NCI-H226 (cell line): ENCODE data around the gene BRSK1.
"Not testable (repeated sequence)": the region's sequence is repeated elsewhere in the genome, so short reads cannot be mapped to it uniquely, and the experiment has no call there.

Experiments
- DNase-seq: peaks from one replicate; pipeline ENCODE4 v3.0.0-alpha.2; 2015

The BRSK1 gene

DNA sequence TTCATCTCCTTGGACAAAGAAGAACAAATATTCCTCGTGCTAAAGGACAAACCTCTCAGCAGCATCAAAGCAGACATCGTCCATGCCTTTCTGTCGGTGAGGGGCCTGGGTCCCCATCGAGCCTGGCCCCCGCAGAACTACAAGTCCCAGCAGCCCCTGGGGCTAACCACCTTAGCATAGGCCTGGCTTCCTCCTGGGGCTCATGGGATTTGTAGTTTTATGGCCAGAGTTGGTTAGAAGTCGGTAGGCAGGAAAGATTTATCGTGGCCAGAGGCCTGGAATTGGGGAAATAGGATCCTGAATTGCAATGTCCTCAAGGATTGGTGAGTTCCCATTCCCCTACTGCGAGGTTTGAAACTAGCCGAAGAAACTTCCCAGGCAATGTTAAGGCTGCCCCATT, 21.7 kb downstream of the BRSK1 start:
- peak; percentile 40 for DNase-seq

DNA sequence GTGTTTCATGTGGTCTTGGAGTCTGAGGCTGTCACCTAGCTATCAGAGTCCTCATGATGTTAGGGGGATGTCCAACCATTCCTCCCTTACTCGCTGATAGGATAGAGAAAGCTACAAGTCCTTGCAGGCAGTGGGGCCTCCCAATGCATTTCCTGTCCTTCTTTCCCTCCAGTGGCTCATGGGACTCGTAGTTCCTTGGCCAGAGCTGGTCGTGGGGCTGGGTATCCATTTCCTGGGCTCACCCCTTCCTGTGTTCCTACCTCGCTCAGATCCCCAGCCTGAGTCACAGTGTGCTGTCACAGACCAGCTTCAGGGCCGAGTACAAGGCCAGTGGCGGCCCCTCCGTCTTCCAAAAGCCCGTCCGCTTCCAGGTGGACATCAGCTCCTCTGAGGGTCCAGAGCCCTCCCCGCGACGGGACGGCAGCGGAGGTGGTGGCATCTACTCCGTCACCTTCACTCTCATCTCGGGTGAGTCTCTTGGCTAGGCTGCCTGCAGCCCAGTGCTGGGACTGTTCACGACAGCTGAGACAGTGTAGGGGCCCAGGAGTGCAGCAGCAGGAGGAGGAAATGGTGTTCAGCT, 22.3 kb downstream of the BRSK1 start:
- DNase-seq = no peak

DNA sequence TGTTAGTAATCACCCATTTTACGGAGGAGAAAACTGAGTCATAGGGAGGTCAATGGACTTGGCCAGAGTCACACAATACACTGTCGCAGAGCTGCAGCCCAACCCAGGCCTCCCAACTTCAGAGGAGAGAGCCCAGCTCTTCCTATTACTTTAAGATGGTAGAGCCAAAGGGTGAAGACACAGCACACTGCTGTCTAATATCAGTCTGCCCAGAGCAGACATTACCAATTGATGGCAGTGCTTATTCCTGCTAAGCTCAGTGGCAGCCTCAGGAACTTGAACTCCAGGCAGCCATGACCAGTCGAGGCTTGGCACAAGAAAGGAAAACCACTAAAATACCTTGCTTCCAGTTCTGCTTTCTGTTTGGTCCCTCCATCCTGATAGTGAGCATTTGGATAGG, 22.9 kb downstream of the BRSK1 start:
- DNase-seq = no peak

DNA sequence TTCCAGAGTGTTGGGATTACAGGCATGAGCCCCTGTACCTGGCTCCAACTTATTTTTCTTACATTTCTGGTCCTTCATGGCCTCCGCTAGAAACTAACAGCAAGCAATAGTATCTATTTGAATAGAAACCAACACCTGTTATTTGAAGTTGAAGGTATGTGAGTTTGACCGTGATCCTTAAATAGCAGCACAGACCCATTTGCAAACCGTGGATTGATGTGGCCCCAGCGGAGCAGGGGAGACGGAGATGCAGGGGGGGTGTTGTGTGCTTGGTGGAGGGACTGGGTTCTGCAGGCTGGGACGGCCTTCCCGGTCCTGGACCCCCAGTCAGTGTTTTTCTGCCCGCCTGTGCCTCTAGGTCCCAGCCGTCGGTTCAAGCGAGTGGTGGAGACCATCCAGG, 24.5 kb downstream of the BRSK1 start:
- DNase-seq = no peak

DNA sequence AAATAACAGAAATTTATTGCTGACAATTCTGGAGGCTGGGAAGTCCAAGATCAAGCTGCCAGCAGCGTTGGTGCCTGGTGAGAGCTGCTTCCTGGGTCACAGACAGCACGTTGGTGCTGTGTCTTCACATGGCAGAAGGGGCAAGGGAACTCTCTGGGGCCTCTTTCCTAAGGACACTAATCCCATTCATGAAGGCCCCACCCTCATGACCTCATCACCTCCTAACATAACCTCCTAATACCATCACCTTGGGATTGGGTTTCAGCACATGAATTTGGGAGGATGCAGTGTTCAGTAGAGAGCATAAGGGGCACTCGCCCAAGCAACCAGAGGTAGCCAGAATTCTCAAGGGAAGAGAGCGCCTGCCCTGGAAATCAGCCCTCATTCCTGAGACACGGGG, 25.7 kb downstream of the BRSK1 start:
- no peak for DNase-seq

DNA sequence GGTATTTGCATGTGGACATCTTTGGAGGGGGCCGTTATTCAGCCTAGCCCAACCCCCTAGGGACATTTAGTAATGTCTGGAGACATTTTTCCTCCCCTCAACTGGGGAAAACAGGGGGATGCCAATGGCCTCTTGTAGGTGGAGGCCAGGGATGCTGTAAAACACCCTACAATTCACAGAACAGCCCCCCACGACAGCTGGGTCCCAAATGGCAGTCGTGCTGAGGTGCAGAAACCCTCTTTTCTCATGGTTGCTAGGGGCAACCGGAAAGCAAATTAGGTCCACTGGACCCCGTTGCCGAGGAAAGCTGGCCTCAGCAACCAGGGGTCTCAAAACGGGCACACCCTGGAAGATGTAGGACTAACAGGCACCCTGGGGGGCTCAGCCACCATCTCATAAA, 26.7 kb downstream of the BRSK1 start:
- DNase-seq = no peak

DNA sequence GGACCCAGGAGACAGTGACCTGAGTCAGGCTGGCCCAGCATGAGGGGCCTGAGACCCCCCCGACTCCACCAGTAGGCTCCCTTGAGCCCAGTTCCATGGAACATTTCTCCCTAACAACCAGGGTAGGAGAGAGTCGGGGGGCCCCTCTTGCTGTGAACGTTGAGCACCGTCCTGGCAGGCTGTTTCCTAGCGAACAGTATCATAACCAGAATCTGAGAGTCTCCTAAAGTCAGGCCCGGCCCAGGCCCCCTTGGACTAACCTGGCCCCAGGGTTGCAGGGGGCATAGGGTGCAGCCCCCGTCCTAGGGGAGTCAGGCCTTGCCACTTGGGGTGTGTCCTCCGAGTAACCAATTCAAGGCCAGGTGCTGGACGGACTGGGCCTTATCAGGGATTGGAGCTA, 27.6 kb downstream of the BRSK1 start:
- no peak for DNase-seq

DNA sequence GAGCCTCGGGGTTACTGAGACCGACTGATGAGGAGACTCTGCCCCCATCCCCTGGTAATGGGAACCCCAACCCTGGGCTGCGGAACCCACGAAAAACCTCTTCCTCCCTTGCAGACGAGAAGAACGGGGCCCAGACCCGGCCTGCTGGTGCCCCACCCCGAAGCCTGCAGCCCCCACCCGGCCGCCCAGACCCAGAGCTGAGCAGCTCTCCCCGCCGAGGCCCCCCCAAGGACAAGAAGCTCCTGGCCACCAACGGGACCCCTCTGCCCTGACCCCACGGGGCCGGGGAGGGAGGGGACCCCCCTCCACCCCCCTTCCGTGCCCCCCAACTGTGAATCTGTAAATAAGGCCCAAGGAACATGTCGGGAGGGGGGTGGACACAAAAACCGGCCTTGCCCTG, 28.0 kb downstream of the BRSK1 start:
- no peak for DNase-seq

DNA sequence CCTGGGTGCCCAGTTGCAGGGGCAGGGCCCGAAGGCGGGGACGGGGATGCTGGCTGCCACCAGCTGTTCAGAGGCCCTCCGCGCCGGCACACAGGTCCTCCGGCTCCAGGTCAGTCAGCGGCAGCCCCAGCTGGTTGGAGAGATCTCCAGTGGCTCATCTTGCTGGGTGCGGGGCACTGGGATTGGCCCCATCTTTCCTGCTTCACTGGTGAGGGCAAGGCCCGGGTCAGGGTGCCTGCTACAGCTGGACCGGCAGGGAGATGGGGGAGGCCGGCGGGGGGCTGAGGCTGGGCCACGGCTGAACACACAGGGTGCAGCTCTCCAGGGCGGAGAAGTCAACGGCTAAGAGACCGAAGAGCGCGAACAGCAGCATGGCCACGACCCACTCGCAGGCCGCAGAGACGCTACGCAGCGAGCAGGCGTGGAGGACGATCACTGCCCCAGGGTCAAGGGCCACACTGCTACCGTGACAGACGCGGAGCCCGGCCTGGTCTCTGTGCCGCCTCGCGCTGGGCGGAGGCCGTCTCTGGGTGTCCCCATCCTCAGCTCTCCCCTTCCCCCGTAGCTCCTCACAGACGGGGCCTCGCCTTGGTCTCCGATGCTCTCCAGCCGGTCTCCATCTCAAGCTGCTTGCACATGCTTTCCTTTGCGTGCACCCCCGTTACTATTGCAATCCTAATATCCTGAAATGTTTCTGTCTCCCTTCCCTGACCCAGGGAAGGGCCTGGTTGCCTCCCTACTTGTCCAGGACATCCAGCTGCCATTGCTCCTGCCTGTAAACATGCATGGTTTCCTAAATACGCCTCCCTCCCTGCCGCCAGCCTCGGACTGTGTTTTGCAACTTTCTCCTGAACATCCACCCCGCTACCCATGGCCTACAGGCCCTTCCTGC, 29.1 kb downstream of the BRSK1 start:
- no peak for DNase-seq

DNA sequence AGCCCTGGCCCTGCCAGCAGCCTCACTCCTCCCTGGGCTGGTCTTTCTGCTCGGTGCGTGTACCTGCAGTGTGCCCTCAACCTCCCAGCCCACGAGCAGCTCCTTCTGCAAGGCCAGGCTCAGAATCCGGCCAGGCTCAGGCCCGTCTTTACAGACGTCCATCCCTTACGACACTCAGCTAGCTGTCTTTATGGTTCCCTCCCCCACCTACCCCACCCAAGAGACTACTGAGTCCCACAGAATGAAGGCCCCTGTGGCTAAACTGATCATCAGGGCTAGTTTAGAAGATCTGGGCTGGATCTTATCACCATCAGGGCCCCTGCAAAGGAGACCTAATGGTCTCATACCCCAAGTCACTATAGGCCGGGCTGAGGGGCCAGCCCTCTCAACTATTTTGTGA, 30.6 kb downstream of the BRSK1 start:
- no peak for DNase-seq

DNA sequence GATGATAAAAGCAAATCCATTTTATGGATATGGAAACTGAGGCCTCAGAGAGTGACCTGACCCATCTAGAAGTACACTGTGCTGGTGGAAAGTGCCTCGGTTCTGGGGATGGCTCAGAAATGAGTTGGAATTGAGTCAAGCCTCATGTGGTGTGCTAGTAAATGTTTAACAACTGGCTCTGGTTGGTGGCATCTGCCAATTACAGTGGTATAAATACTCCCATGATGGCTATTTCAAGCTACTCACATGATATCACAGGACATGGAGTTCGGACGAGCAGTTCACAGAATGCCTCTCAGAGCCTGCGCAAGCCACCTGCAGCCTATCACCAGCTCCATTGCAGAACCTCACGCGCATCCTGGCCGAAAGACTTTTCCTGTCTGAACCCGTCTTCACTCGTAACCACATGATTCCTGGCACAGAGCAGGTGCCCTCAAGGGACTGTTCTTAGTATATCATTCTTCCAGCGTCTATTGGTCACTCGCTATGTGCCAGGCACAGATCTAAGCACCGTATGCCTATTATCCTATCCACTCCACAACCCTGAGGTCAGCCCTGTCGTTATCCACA, 32.2 kb downstream of the BRSK1 start:
- no peak for DNase-seq

DNA sequence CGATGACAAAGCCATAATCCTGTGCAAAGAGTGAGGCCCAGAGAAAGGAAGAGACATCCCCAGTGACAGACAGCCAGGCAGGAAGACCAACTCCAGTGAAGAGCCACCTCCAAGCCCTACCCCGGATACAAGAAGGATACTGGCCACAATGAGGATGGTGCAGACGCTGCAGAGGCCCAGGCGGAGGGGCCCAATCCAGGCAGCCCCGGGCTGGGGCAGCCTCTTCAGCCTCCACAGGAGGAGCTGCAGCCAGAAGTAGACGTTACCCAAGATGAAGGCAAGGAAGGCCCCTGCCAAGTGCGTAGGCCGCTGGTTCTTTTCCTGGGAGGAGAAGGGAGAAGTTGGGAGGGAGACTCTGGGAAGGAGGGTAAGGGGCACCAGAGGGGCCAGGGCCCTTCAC, 32.8 kb downstream of the BRSK1 start:
- no peak for DNase-seq

DNA sequence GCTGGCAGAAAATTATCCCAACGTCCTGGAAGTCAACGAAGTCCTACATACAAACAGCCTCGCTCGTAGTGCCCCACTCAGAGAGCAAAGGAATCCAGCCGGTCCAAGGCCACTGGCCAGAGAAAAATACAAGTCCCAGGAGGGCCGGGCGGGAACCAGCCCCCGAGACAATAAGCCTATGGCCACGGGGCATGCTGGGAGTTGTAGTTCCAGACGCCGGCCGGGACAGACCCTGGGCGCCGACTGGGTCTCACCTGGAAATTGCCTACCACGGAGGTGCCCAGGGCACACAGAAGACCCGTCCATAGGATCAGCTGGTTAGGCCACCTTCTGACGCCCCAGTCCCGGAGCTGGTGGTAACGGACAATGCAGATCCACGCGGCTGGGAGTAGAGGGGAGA, 36.0 kb downstream of the BRSK1 start:
- DNase-seq = no peak

DNA sequence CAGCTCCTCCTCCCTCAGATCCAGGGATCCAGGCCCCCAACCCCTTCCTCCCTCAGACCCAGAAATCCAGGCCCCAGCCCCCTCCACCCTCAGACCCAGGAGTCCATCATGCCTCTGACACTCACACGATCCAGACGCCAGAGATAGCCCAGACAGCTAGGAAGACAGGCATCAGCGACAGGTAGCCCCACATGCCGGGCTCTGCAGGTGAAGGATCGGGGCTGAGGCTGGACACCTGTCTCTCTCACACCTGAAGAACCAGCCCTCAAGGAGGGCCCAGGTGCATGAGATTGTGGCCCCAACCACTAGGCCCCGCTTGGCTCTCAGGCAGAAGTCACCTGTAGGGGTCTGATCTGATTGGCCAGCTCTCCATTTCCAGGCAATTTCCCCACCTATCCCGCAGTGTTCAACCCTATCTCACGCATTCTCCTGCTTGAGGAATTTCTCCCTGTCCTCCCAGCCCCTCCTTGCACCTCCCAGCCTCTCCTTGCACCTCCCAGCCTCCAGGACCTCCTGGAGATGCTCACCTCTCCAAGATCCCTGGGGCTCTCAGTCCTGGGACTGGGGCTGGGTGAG, 37.1 kb downstream of the BRSK1 start:
- DNase-seq = no peak

DNA sequence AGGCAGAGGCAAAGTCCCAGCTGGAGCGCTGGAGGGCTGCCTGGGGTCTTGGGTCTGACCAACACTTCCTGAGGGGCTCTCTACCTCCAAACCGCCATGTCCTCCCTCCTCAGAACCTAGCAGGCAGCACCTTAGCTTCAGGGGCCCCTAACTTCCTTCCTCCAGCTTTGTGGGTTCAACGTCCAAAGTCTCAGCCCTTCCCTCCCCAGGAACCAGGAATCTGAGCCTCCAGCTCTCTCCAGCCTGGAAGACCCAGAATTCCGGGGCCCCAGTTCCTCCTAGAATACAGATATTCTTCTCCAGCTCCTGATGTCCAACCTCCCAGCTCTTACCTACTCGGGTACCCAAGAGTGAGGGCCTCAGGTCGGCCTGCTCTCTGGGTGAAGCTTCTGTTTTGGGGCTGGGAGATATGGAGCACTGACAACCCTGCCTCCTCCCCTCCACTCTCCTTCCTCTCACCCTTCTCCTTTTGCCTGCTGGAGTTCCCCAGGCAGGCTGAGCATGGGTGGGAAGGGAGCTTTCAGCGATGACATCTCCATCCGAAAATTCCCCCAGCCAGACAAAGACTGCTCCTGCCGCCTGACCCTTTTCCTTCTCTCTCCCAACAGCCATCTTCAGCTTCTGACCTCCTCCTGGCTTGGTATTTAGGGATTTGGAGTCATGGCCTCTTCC, 37.8 kb downstream of the BRSK1 start:
- DNase-seq = no peak

DNA sequence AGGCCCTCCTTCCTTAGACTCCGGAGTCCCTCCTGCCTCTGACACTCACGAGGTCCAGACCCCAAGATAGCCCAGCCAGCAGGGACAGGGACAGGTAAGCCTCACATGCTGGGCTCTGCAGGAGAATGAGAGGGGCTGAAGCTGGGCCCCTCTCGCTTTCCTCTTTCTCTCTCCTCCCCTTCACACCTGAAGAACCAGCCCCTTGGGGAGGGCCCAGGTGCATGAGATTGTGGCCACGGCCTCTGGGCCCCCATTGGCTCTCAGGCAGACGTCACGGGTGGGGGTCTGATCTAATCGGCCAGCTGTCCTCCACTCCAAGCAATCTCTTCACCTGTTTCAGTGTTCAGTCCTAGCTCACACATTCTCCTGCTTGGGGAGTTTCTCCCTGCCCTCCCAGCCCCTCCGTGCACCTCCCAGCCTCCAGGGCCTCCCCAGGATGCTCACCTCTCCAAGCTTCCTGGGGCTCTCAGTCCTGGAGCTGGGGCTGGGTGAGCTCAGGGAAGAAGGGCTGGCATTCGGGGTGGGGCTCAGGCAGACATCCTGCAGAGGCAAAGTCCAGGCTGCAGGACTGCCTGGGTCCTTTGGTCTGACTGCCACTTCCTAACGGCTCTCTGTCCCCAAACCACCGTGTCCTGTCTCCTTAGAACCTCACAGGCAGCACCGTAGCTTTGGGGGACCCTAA, 38.5 kb downstream of the BRSK1 start:
- DNase-seq = no peak

DNA sequence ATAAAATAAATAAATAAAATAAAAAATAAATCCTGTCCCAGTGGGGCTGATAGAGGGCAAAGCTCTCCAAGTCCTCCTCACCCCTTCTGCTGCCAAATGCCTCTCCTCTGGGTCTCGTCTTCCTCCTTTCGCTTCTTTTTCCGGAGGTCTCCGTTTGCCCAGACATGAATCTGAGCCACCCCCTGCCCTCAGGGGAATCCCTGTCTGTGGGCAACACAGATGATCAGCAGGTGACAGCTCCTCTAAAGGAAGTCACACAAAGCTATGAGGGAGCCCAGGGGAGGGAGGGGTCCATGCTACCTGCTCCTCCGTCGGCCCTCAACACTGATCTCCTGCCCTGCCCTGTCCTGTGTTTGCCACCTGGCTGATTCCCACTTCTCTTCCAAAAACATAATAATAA, 40.9 kb downstream of the BRSK1 start:
- DNase-seq = no peak

DNA sequence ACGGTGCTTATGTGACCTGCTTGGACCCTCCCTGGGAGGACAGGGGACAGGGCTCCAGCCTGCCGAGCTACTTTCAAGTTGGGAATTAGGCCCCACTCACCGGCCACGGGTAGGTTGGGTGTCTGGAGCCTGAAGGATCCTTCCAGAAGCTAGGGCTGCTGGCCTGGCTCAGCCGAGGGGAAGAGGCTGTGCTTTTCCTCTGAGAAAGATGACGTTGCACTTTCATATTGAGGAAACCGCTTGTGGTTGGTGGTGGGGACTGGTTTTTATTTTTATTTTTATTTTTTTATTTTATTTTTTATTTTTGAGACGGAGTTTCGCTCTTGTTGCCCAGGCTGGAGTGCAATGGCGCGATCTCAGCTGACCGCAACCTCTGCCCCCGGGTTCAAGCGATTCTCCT, 41.4 kb downstream of the BRSK1 start, which contains the start of gene TMEM150B:
Gene TMEM150B (minus strand): TSS at position 170 of the 400 bp plus-strand sequence. CDS start 4,305 bp downstream, outside the sequence.
- DNase-seq = no peak

DNA sequence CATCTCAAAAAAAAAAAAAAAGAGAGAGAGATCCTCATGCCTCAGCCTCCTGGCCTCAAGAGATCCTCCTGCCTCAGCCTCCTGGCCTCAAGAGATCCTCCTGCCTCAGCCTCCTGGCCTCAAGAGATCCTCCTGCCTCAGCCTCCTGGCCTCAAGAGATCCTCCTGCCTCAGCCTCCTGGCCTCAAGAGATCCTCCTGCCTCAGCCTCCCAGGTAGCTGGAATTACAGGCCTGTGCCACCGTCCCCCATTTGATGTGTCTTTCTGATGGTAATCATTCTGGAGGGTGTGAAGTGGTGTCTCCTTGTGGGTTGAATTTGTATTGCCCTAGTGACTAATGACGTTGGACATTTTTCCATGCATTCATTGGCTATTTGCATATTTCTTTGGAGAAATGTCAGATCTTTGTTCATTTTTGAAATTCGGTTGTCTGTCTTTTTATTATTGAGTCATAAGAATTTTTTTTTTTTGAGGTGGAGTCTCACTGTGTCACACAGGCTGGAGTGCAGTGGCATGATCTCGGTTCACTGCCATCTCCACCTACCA, 45.0 kb downstream of the BRSK1 start:
- not testable (repeated sequence) for DNase-seq

DNA sequence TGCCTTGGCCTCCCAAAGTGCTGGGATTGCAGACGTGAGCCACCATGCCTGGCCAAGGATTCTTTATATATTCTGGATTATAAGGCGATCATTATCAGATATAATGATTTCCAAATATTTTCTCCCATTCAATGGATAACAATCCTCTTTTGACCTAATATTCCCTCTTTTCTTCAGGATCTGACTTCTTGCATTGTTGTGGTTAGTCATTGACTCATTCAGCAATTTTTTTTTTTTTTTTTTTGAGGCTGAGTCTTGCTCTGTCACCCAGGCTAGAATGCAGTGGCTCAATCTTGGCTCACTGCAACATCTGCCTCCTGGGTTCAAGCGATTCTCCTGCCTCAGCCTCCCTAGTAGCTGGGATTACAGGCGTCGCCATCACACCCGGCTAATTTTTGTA, 46.0 kb downstream of the BRSK1 start:
- not testable (repeated sequence) for DNase-seq

DNA sequence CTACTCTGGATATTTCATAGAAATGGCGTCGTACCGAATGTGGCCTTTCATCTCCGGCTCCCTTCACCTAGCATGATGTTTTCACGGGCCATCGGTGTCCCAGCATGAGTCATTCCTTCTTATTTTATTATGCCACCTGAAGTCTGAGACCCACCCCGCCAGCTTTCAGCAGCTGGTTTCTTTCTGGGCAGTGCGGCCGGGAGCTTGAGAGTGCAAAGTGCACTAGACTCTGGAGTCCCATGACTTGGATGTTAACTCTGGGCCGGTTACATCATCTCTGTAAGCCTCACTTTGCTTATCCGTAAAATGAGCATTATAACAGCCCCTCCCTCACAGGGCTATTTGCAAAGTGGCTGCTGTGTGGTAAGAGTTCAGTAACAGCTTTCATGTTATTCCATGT, 50.1 kb downstream of the BRSK1 start:
- no peak for DNase-seq

DNA sequence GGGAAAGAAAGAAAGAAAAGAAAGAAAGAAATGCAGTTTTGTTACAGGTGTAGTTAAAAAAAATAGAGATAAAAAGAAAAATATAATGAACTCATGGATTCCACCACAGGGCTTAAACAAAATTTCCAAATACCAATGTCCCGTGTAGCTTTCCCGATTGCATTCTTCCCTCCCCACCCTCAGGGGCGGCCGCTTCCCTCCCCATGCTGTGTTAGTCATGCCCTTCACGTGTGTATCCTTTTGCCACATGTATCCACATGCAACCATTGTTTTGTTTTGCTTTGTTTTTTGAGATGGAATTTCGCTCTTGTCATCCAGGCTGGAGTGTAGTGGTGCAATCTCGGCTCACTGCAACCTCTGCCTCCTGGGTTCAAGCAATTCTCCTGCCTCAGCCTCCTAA, 52.3 kb downstream of the BRSK1 start:
- no peak for DNase-seq
